Measurements from ENCODE around the gene PIERCE2.
"Not testable (repeated sequence)": the region's sequence is repeated elsewhere in the genome, so short reads cannot be mapped to it uniquely, and the experiment has no call there.

The PIERCE2 gene

DNA sequence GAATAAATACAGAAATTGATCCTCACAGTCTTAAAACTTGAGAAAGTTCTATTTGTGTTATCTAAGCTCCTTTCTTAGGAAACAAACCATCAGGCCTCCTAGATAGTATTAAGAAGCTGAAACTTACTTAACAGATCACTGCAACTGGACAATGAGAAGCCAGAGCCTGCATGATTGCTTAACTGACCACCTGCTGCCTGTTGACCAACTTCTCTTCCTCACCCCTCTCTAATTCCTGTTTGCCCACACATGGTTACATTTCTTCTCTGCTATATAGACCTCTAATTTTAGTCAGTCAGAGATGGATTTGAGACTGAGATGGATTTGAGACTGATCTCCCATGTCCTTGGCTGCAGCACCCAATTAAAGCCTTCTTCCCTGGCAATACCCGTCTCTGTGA lies 13.6 kb upstream of the PIERCE2 start:
- H3K27ac ChIP-seq (ENCODE audit: low read depth, low read length), result no peak overlapping the region
- H3K27me3 ChIP-seq (ENCODE audit: control insufficient read depth, insufficient read depth, low read length), result no peaks in the 10 kb centered on the region
- H3K9me3 ChIP-seq (ENCODE audit: control insufficient read depth, insufficient read depth, low read depth, low read length), result peaks cover 9% of the 10 kb centered on the region; the same call in 1 of the 2 replicates
- H3K4me3 ChIP-seq (ENCODE audit: low read depth, low read length), result no peak overlapping the region
- no peak overlapping the region for H3K9ac ChIP-seq (ENCODE audit: low read length)
- no peaks in the 10 kb centered on the region for H3K4me1 ChIP-seq (ENCODE audit: control insufficient read depth, insufficient read depth, low read length)
- H3K36me3 ChIP-seq (ENCODE audit: control insufficient read depth, insufficient read depth, low read length), result peaks cover 2% of the 10 kb centered on the region; the same call in 1 of the 2 replicates

- no peaks in the 10 kb centered on the region; the same call in 1 of the 2 replicates for H3K4me1 ChIP-seq (ENCODE audit: control insufficient read depth, insufficient read depth, low read length)
- peaks cover 9% of the 10 kb centered on the region; the same call in 1 of the 2 replicates for H3K9me3 ChIP-seq (ENCODE audit: control insufficient read depth, insufficient read depth, low read depth, low read length)
- no peak overlapping the region for H3K9ac ChIP-seq (ENCODE audit: low read length)
- no peak overlapping the region for H3K27ac ChIP-seq (ENCODE audit: low read depth, low read length)
- H3K36me3 ChIP-seq (ENCODE audit: control insufficient read depth, insufficient read depth, low read length), result peaks cover 2% of the 10 kb centered on the region; the same call in 1 of the 2 replicates
- no peaks in the 10 kb centered on the region for H3K27me3 ChIP-seq (ENCODE audit: control insufficient read depth, insufficient read depth, low read length)
- H3K4me3 ChIP-seq (ENCODE audit: low read depth, low read length), result no peak overlapping the region
These were observed 10.1 kb upstream of the PIERCE2 start for GRCh38 chr15:55398243-55398642.

DNA sequence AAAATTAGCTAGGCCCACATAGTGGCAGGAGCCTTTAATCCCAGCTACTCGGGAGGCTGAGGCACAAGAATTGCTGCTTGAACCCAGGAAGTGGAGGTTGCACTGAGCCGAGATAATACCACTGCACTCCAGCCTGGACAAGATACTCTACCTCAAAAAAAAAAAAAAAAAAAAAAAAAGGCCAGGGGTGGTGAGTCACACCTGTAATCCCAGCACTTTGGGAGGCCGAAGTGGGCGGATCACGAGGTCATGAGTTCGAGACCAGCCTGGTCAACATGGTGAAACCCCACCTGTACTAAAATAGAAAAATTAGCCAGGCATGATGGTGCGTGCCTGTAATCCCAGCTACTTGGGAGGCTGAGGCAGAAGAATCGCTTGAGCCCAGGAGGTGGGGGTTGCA lies 8.2 kb upstream of the PIERCE2 start:
- not testable (repeated sequence) for H3K4me1 ChIP-seq (ENCODE audit: control insufficient read depth, insufficient read depth, low read length); H3K27me3 ChIP-seq (ENCODE audit: control insufficient read depth, insufficient read depth, low read length); H3K9ac ChIP-seq (ENCODE audit: low read length); H3K27ac ChIP-seq (ENCODE audit: low read depth, low read length); H3K36me3 ChIP-seq (ENCODE audit: control insufficient read depth, insufficient read depth, low read length); H3K9me3 ChIP-seq (ENCODE audit: control insufficient read depth, insufficient read depth, low read depth, low read length); H3K4me3 ChIP-seq (ENCODE audit: low read depth, low read length)

DNA sequence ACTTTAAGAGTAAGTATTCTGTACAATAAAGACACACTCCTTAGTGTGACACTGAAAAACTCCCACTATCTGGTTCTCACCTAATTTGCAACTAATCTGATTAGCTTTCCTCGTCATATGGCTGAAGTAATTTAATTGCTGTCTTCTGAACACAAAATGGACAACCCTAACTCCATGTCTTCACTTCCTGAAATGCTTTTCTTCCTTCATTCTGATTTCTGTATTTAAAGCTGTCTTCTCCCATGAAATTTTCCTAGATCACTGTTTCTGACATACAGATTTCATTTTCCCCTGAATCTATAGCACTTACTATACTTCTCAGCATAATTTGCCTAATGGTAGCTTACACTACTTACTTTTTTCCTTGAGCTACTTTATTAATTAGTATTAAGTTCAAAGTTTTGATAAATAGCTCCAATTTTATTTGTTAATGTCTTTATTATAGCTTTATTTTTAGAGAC lies 6.5 kb upstream of the PIERCE2 start:
- no peak overlapping the region for H3K27ac ChIP-seq (ENCODE audit: low read depth, low read length)

DNA sequence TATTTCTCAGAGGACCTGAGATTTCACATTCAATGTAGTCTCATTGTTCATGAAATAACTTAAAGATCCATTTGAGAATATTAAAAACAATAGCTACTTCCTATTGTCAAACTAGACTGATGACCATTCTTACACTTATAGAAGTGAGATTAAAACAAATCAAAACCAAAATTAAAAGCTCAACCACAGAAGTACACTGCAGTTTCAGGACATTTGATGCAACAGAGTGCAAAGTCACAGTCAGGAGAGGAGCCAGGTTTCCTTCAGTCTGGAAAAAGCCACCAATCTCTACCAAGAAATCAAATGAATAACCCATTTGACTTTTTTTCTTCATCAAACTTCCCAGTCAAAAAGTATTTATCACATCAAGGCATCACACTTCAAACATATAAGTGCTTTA lies 5.6 kb upstream of the PIERCE2 start:
- peaks cover 2% of the 10 kb centered on the region; the same call in 1 of the 2 replicates for H3K36me3 ChIP-seq (ENCODE audit: control insufficient read depth, insufficient read depth, low read length)
- no peaks in the 10 kb centered on the region for H3K27me3 ChIP-seq (ENCODE audit: control insufficient read depth, insufficient read depth, low read length)
- H3K4me3 ChIP-seq (ENCODE audit: low read depth, low read length), result no peak overlapping the region
- H3K9ac ChIP-seq (ENCODE audit: low read length), result no peak overlapping the region
- H3K4me1 ChIP-seq (ENCODE audit: control insufficient read depth, insufficient read depth, low read length), result no peaks in the 10 kb centered on the region; the same call in 1 of the 2 replicates
- 0 out of 2 replicates have a peak overlapping the region, but pooled peaks have one; percentile 48 for H3K27ac ChIP-seq (ENCODE audit: low read depth, low read length)
- H3K9me3 ChIP-seq (ENCODE audit: control insufficient read depth, insufficient read depth, low read depth, low read length), result no peaks in the 10 kb centered on the region

More for the DNA sequence above, 6.5 kb upstream of the PIERCE2 start:
- Histone ChIP-seq H3K9ac (ENCODE audit: low read length) (no peak overlapping the region), H3K9me3 (ENCODE audit: control insufficient read depth, insufficient read depth, low read depth, low read length) (no peaks in the 10 kb centered on the region), H3K4me1 (ENCODE audit: control insufficient read depth, insufficient read depth, low read length) (no peaks in the 10 kb centered on the region; the same call in 1 of the 2 replicates), H3K27me3 (ENCODE audit: control insufficient read depth, insufficient read depth, low read length) (no peaks in the 10 kb centered on the region), H3K4me3 (ENCODE audit: low read depth, low read length) (no peak overlapping the region), H3K36me3 (ENCODE audit: control insufficient read depth, insufficient read depth, low read length) (peaks cover 2% of the 10 kb centered on the region; the same call in 1 of the 2 replicates)

DNA sequence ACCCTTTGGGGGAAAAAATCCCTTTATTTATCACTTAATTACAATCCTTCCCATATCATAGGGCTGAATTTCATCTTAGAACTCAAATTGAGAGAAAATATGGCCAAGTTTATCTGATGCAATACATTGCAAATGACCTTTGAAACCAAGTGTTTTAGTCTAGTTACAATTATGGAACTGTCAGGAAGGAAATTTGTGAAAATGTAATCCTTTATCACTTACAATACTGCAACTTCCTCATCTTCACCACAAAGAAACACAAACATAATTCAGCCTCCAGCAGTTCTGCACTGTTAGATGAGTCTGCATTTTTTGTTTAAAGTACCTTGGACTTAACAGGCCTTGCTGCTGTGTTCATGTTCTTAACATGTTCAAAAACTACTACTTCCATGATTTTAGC lies 4.8 kb upstream of the PIERCE2 start:
- no peak overlapping the region for H3K4me3 ChIP-seq (ENCODE audit: low read depth, low read length)
- no peaks in the 10 kb centered on the region for H3K27me3 ChIP-seq (ENCODE audit: control insufficient read depth, insufficient read depth, low read length)
- H3K27ac ChIP-seq (ENCODE audit: low read depth, low read length), result 0 out of 2 replicates have a peak overlapping the region, but pooled peaks have one; percentile 19
- H3K4me1 ChIP-seq (ENCODE audit: control insufficient read depth, insufficient read depth, low read length), result no peaks in the 10 kb centered on the region; the same call in 1 of the 2 replicates
- no peak overlapping the region for H3K9ac ChIP-seq (ENCODE audit: low read length)
- no peaks in the 10 kb centered on the region for H3K36me3 ChIP-seq (ENCODE audit: control insufficient read depth, insufficient read depth, low read length)
- no peaks in the 10 kb centered on the region for H3K9me3 ChIP-seq (ENCODE audit: control insufficient read depth, insufficient read depth, low read depth, low read length)

- no peaks in the 10 kb centered on the region for H3K4me1 ChIP-seq (ENCODE audit: control insufficient read depth, insufficient read depth, low read length)
These were observed 740 bp upstream of the PIERCE2 start for GRCh38 chr15:55407498-55408011.

DNA sequence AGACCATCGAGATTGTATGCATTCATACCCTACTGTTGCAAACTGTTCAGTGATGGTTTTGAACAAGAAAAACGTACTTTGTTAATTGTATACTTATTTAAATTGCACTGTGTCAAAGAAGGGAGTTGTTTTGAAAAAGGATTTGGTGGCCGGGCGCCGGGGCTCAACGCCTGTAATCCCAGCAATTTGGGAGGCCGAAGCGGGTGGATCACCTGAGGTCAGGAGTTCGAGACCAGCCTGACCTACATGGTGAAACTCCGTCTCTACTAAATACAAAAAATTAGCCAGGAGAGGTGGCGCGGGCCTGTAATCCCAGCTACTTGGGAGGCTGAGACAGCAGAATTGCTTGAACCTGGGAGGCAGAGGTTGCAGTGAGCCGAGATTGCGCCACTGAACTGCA lies 681 bp downstream of the PIERCE2 start:
- H3K36me3 ChIP-seq (ENCODE audit: control insufficient read depth, insufficient read depth, low read length); H3K9me3 ChIP-seq (ENCODE audit: control insufficient read depth, insufficient read depth, low read depth, low read length); H3K4me1 ChIP-seq (ENCODE audit: control insufficient read depth, insufficient read depth, low read length); H3K27me3 ChIP-seq (ENCODE audit: control insufficient read depth, insufficient read depth, low read length): not testable (repeated sequence)
- H3K4me3 ChIP-seq (ENCODE audit: low read depth, low read length), result peak overlapping the region; percentile 83
- H3K9ac ChIP-seq (ENCODE audit: low read length), result peak overlapping the region; percentile 45
- 0 out of 2 replicates have a peak overlapping the region, but pooled peaks have one; percentile 42 for H3K27ac ChIP-seq (ENCODE audit: low read depth, low read length)

More at GRCh38 chr15:55407498-55408011, 740 bp upstream of the PIERCE2 start:
- Histone ChIP-seq H3K4me3 (ENCODE audit: low read depth, low read length) (peak overlapping the region; percentile 83), H3K9ac (ENCODE audit: low read length) (peak overlapping the region; percentile 55), H3K27ac (ENCODE audit: low read depth, low read length) (no peak overlapping the region), H3K27me3 (ENCODE audit: control insufficient read depth, insufficient read depth, low read length) (no peaks in the 10 kb centered on the region), H3K36me3 (ENCODE audit: control insufficient read depth, insufficient read depth, low read length) (no peaks in the 10 kb centered on the region), H3K9me3 (ENCODE audit: control insufficient read depth, insufficient read depth, low read depth, low read length) (no peaks in the 10 kb centered on the region)

GRCh38 chr15:55417678-55418077 lies 9.4 kb downstream of the PIERCE2 start:
- H3K9ac ChIP-seq (ENCODE audit: low read length), result peak overlapping the region; percentile 74
- H3K27me3 ChIP-seq (ENCODE audit: control insufficient read depth, insufficient read depth, low read length); H3K36me3 ChIP-seq (ENCODE audit: control insufficient read depth, insufficient read depth, low read length); H3K9me3 ChIP-seq (ENCODE audit: control insufficient read depth, insufficient read depth, low read depth, low read length); H3K4me3 ChIP-seq (ENCODE audit: low read depth, low read length): not testable (repeated sequence)
- H3K27ac ChIP-seq (ENCODE audit: low read depth, low read length), result peak overlapping the region; percentile 95
- H3K4me1 ChIP-seq (ENCODE audit: control insufficient read depth, insufficient read depth, low read length), result peaks cover 15% of the 10 kb centered on the region

- no peaks in the 10 kb centered on the region for H3K9me3 ChIP-seq (ENCODE audit: control insufficient read depth, insufficient read depth, low read depth, low read length)
- no peak overlapping the region for H3K9ac ChIP-seq (ENCODE audit: low read length)
- H3K4me1 ChIP-seq (ENCODE audit: control insufficient read depth, insufficient read depth, low read length), result peaks cover 15% of the 10 kb centered on the region
- no peak overlapping the region for H3K4me3 ChIP-seq (ENCODE audit: low read depth, low read length)
- H3K36me3 ChIP-seq (ENCODE audit: control insufficient read depth, insufficient read depth, low read length), result no peaks in the 10 kb centered on the region
- no peak overlapping the region for H3K27ac ChIP-seq (ENCODE audit: low read depth, low read length)
- H3K27me3 ChIP-seq (ENCODE audit: control insufficient read depth, insufficient read depth, low read length), result no peaks in the 10 kb centered on the region
These were observed 12.0 kb downstream of the PIERCE2 start for GRCh38 chr15:55420171-55420866.

DNA sequence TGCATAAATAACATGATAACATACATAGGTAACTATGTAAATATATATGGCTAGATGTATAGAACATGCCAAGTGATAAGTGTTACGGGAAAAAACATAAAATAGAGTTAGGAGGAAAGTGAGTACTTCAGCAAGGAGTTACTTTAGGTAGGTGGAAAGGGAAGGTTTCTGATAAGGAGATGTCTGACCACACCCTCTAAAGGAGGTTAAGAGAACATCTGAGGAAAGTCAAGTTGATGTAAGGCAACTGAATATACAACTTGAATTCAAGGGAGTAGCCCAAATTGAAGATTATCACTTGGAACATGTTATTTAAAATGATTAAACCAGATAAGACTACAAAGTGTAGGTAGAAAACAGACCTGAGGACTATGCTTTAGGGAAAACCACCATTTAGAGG lies 13.8 kb downstream of the PIERCE2 start:
- H3K4me1 ChIP-seq (ENCODE audit: control insufficient read depth, insufficient read depth, low read length), result peaks cover 14% of the 10 kb centered on the region
- H3K27me3 ChIP-seq (ENCODE audit: control insufficient read depth, insufficient read depth, low read length), result no peaks in the 10 kb centered on the region
- H3K4me3 ChIP-seq (ENCODE audit: low read depth, low read length), result no peak overlapping the region
- no peak overlapping the region for H3K27ac ChIP-seq (ENCODE audit: low read depth, low read length)
- no peaks in the 10 kb centered on the region for H3K36me3 ChIP-seq (ENCODE audit: control insufficient read depth, insufficient read depth, low read length)
- no peak overlapping the region for H3K9ac ChIP-seq (ENCODE audit: low read length)
- H3K9me3 ChIP-seq (ENCODE audit: control insufficient read depth, insufficient read depth, low read depth, low read length), result no peaks in the 10 kb centered on the region

All from HUES6 (cell line).